Spleen (tissue), 11 donors: ENCODE data around the gene HSH2D. TPM values are rescaled to one million over a fixed set of nuclear protein-coding genes. Genes with fewer than 3 reads are reported as not detected.

Experiments
- DNase-seq: peaks from one replicate; pipeline ENCODE4 v3.0.0-alpha.2; 2020
- H3K27ac ChIP-seq, 8 donors: fragments of 200-600 bp; sonication (generic) in 7 of 8; 1 replicate in 4 of 8; 2 replicates in 4 of 8; pipeline versions ENCODE4 v1.5.0 to v1.8.0; 2016 to 2021; ENCODE audit warnings: inconsistent platforms in 4 of 8, mild to moderate bottlenecking in 4 of 8, moderate library complexity in 1 of 8
- H3K27me3 ChIP-seq, 7 donors: fragments of 200-600 bp; sonication (generic) in 6 of 7; replicated peaks in 1 of 7; 1 replicate in 4 of 7; 2 replicates in 3 of 7; pipeline versions ENCODE4 v1.5.0 to v1.8.0; 2016 to 2021; ENCODE audit warnings: inconsistent platforms in 3 of 7, mild to moderate bottlenecking in 1 of 7
- H3K36me3 ChIP-seq, 6 donors: fragments of 200-600 bp; sonication (generic) in 5 of 6; 1 replicate in 4 of 6; 2 replicates in 2 of 6; pipeline versions ENCODE4 v1.5.0 to v1.8.0; 2016 to 2021; ENCODE audit warnings: inconsistent platforms in 2 of 6
- H3K4me1 ChIP-seq, 6 donors: fragments of 200-600 bp; sonication (generic) in 5 of 6; 1 replicate in 3 of 6; 2 replicates in 3 of 6; pipeline versions ENCODE4 v1.5.0 to v1.8.0; 2016 to 2021; ENCODE audit warnings: inconsistent platforms in 3 of 6
- H3K4me3 ChIP-seq, 8 donors: fragments of 200-600 bp; sonication (generic) in 7 of 8; 1 replicate in 4 of 8; 2 replicates in 4 of 8; pipeline versions ENCODE4 v1.5.0 to v1.8.0; 2016 to 2021; ENCODE audit warnings: inconsistent platforms in 4 of 8, mild to moderate bottlenecking in 4 of 8, moderate library complexity in 2 of 8
- H3K9me3 ChIP-seq, 8 donors: fragments of 200-600 bp; sonication (generic) in 7 of 8; 1 replicate in 4 of 8; 2 replicates in 4 of 8; pipeline versions ENCODE4 v1.5.0 to v1.8.0; 2016 to 2021; ENCODE audit warnings: inconsistent platforms in 4 of 8
- CTCF ChIP-seq, 11 experiments: fragments of 200-600 bp in 7 of 11; fragments of 450-650 bp in 4 of 11; sonication (generic) in 4 of 11; IDR thresholded peaks in 8 of 11; conservative IDR thresholded peaks in 3 of 11; 1 replicate in 7 of 11; 2 replicates in 4 of 11; pipeline versions ENCODE4 v1.4.0 to v1.8.0; 2016 to 2021; ENCODE audit warnings: antibody characterized with exemption in 11 of 11, inconsistent platforms in 4 of 11, mild to moderate bottlenecking in 1 of 11
- POLR2A ChIP-seq, 3 donors: fragments of 450-650 bp; IDR thresholded peaks; one replicate each; pipeline ENCODE4 v1.5.1; 2017; ENCODE audit warnings: antibody characterized with exemption in 3 of 3, mild to moderate bottlenecking in 1 of 3
- POLR2AphosphoS5 ChIP-seq, 3 donors: sonication (generic); formaldehyde crosslinking; IDR thresholded peaks; one replicate each; pipeline ENCODE4 v1.5.1; 2017; ENCODE audit warnings: antibody characterized with exemption in 3 of 3
- WGBS, 5 donors: extraction: QIAGEN DNeasy Blood & Tissue Kit in 3 of 5; methylation state at CpG; one replicate each; pipeline versions ENCODE4 v1.1.5 to v1.1.7; 2013 to 2018; 5-methylcytosine and 5-hydroxymethylcytosine counted together
- intact Hi-C: fragments of 100-400 bp; cut with DNase I; formaldehyde crosslinking; loops from one replicate; pipeline ENCODE4 v1.15.0; 2023; ENCODE audit warnings: low total_unique reads
- polyA plus RNA-seq, 3 donors: library from polyadenylated mRNA; stranded (reverse); fragments of 200-250 nt; gene quantifications; one replicate each; pipeline ENCODE4 v1.2.1, GENCODE V29; 2013
- total RNA-seq, 7 donors: library from RNA; depleted of rRNA in 3 of 7; stranded (reverse); fragments of >200 nt in 3 of 7; fragmentation: NEBNext Ultra II Directional in 4 of 7; extraction: Animal tissue kit (Norgen Biotek cat#: 25700) in 4 of 7; gene quantifications; one replicate each; pipeline versions ENCODE4 v1.1.0 to v1.2.1, GENCODE V29; 2016 to 2021
- donor health status: healthy with polysubstance abuse.
- donor health status: DM: no; HTN: no; CAD: no; lungs with moderate emphysema.
- donor health status: DM: no; HTN: no; CAD: no.
- donor health status: Bipolar disorder and iron deficiency.
- donor health status: healthy.
- donor health status: DM: no; HTN: no; CAD: no.
- donor health status: DM: yes; HTN: yes; CAD: no.

Gene HSH2D
- total and polyA plus RNA-seq, 10 donors = 39.6 to 119 (median 61.4) TPM

- WGBS, 5 donors = 64 to 80% (median 67%) methylated on average over 16 of the region's 16 CpGs
- intact Hi-C loops = no loop called here
- no peaks in the 10 kb centered on the region for H3K9me3 ChIP-seq
- no peaks in the 10 kb centered on the region for H3K27me3 ChIP-seq
- H3K36me3 ChIP-seq = peaks cover 5 to 33% (median 26%) of the 10 kb centered on the region in 6 donors
- no peak for DNase-seq
- peak overlapping the region in 1 of 8 donors; percentile 75 for H3K27ac ChIP-seq
- TF ChIP-seq POLR2AphosphoS5 (IDR thresholded peaks at IDR 0.05) (no peak), POLR2A (IDR thresholded peaks at IDR 0.05) (no peak), CTCF (IDR thresholded peaks at IDR 0.05 in 8 of 11, conservative IDR thresholded peaks at IDR 0.05 in 3 of 11) (no peak)
- H3K4me1 ChIP-seq = peaks cover 3 to 71% (median 35%) of the 10 kb centered on the region in 6 donors
- no peak overlapping the region for H3K4me3 ChIP-seq
These were observed 7.1 kb upstream of the HSH2D start for GRCh38 chr19:16136185-16136999.

- 13 to 40% (median 16%) methylated on average over 13 of the region's 13 CpGs for WGBS, 5 donors
- Histone ChIP-seq H3K4me3 (peak overlapping the region in 1 of 8 donors; percentile 14), H3K27me3 (no peaks in the 10 kb centered on the region), H3K27ac (peak overlapping the region in 7 of 8 donors; percentile 5 to 96 (median 93)), H3K36me3 (no peaks in the 10 kb centered on the region), H3K4me1 (peaks cover 9 to 93% (median 66%) of the 10 kb centered on the region in 6 donors), H3K9me3 (no peaks in the 10 kb centered on the region)
- DNase-seq = peak; percentile 81
- intact Hi-C loops = no loop called here
- peak in 2 of 3 donors; percentile 45 to 53 for TF ChIP-seq POLR2AphosphoS5 (IDR thresholded peaks at IDR 0.05)
- no peak for TF ChIP-seq POLR2A (IDR thresholded peaks at IDR 0.05)
These were observed 3.7 kb upstream of the HSH2D start for GRCh38 chr19:16139752-16140151.

- H3K9me3 ChIP-seq = no peaks in the 10 kb centered on the region
- H3K36me3 ChIP-seq = no peaks in the 10 kb centered on the region
- peaks cover 9 to 93% (median 73%) of the 10 kb centered on the region in 6 donors for H3K4me1 ChIP-seq
- peak overlapping the region in 7 of 8 donors; percentile 61 to 96 (median 93) for H3K27ac ChIP-seq
- WGBS, 5 donors = 20 to 33% (median 26%) methylated on average over 4 of the region's 4 CpGs
- H3K27me3 ChIP-seq = no peaks in the 10 kb centered on the region
- TF ChIP-seq CTCF (IDR thresholded peaks at IDR 0.05 in 8 of 11, conservative IDR thresholded peaks at IDR 0.05 in 3 of 11) = peak in 3 of 11 experiments; percentile 28 to 40 (median 30)
- peak; percentile 66 to 75 (median 74) for TF ChIP-seq POLR2AphosphoS5 (IDR thresholded peaks at IDR 0.05)
- TF ChIP-seq POLR2A (IDR thresholded peaks at IDR 0.05) = no peak
- intact Hi-C loops = no loop called here
- peak; percentile 92 for DNase-seq
- no peak overlapping the region for H3K4me3 ChIP-seq
These were observed 2.4 kb upstream of the HSH2D start for GRCh38 chr19:16141043-16141442.

- peaks cover 13 to 93% (median 79%) of the 10 kb centered on the region in 6 donors for H3K4me1 ChIP-seq
- peak overlapping the region in 1 of 8 donors; percentile 76 for H3K4me3 ChIP-seq
- H3K27ac ChIP-seq = peak overlapping the region in 7 of 8 donors; percentile 80 to 96 (median 93)
- no peaks in the 10 kb centered on the region for H3K27me3 ChIP-seq
- DNase-seq = no peak
- TF ChIP-seq POLR2AphosphoS5 (IDR thresholded peaks at IDR 0.05) = peak in 1 of 3 donors; percentile 19
- TF ChIP-seq POLR2A (IDR thresholded peaks at IDR 0.05) = no peak
- intact Hi-C loops = no loop called here
- H3K36me3 ChIP-seq = no peaks in the 10 kb centered on the region
- H3K9me3 ChIP-seq = no peaks in the 10 kb centered on the region
- 53 to 73% (median 65%) methylated on average over 9 of the region's 9 CpGs for WGBS, 5 donors
These were observed 1.4 kb upstream of the HSH2D start for GRCh38 chr19:16142032-16142580.

GRCh38 chr19:16144216-16144581 is 714 bp downstream of the HSH2D start:
- H3K27me3 ChIP-seq = no peaks in the 10 kb centered on the region
- peak overlapping the region; percentile 75 to 96 (median 91) for H3K27ac ChIP-seq
- TF ChIP-seq POLR2A (IDR thresholded peaks at IDR 0.05) = no peak
- TF ChIP-seq POLR2AphosphoS5 (IDR thresholded peaks at IDR 0.05) = no peak
- no peak for TF ChIP-seq CTCF (IDR thresholded peaks at IDR 0.05 in 8 of 11, conservative IDR thresholded peaks at IDR 0.05 in 3 of 11)
- peaks cover 19 to 100% (median 95%) of the 10 kb centered on the region in 6 donors for H3K4me1 ChIP-seq
- H3K9me3 ChIP-seq = no peaks in the 10 kb centered on the region
- intact Hi-C loops = no loop called here
- no peak for DNase-seq
- 17 to 38% (median 28%) methylated on average over 1 of the region's 1 CpG for WGBS, 5 donors
- peaks cover 0 to 21% (median 4%) of the 10 kb centered on the region in 6 donors for H3K36me3 ChIP-seq
- peak overlapping the region; percentile 18 to 76 (median 42) for H3K4me3 ChIP-seq
